NB4 (cell line): ENCODE results near the gene TAS2R9.

Experiments used
- CTCF ChIP-seq: IDR thresholded peaks from one replicate; pipeline ENCODE4 v1.5.1; 2012; ENCODE audit warnings: low read depth, low read length
- MYC ChIP-seq: IDR thresholded peaks from 2 replicates; pipeline ENCODE4 v1.6.1; 2011; ENCODE audit warnings: low read depth, low read length
- POLR2A ChIP-seq: IDR thresholded peaks from 2 replicates; pipeline ENCODE4 v1.6.1; 2011; ENCODE audit warnings: mild to moderate bottlenecking; ENCODE audit not compliant: insufficient read length; ENCODE audit errors: extremely low read depth
- TF ChIP-seq, protein P1 (sequence below): IDR thresholded peaks from 2 replicates; pipeline ENCODE4 v1.6.1; 2011; ENCODE audit warnings: low read depth, low read length

DNA sequence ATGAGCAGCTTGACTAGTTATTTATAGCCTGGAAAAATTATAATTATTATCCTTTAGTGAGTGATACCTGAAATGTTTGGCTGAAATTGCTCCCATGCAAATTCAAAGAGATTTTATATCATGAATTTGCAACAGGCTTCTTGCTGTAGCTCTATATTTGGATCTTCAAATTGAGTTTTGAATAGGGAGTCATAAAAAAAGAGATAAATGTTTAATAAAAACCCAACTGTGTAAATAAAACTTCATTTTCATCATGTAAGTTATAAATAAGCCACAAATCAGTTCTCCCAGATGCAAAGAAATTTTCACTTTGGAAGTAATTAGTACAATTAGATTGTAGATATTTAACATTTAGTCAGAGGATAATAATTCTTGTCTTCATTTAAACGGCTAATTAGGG is 2.8 kb downstream of the TAS2R9 start, which contains the start of gene TAS2R8:
- TF ChIP-seq POLR2A, result no peak
- no peak for TF ChIP-seq CTCF
- TF ChIP-seq, protein P1, sequence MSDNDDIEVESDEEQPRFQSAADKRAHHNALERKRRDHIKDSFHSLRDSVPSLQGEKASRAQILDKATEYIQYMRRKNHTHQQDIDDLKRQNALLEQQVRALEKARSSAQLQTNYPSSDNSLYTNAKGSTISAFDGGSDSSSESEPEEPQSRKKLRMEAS, result no peak
- TF ChIP-seq MYC, result no peak
